Daoy (cell line): Measurements from ENCODE around the gene PDIA3. TPM values are rescaled to one million over a fixed set of nuclear protein-coding genes. Genes with fewer than 3 reads are reported as not detected.

Source experiments
- DNase-seq: peaks from one replicate; pipeline ENCODE4 v3.0.0-alpha.2; 2015; ENCODE audit warnings: low read depth
- total RNA-seq: library from RNA; depleted of rRNA; stranded (reverse); fragments of >200 nt; shearing (Covaris generic); gene quantifications from 2 replicates; pipeline ENCODE4 v1.2.3, GENCODE V29; 2014; rRNA removed

The PDIA3 gene
- total RNA-seq, 1 experiment from 2014 or later = 115 TPM

DNA sequence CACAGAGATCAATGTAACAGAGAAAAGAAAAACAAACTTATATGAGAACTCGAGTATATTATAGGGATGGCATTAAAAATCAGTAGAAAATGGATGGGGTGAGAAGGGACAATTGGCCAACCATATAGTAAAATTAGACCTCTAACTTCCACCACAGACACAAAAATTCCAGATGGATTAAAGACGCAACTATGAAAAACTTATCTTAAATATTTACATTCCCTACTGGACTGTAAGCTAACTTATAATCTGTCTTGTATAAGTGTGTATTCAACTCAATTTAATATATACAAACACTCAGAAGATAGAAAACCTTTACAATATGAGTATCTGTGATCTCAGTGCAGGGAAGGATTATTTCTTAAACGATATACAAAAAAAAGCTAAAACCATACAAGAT lies 75.3 kb downstream of the PDIA3 start:
- DNase-seq = no peak

Other genes starting within 250 kb of the PDIA3 start
- gene MAP1A, start 228.8 kb upstream of the PDIA3 start, total RNA-seq = 2.7 and 3.2 TPM in 2 replicates
- gene PPIP5K1, start 156.2 kb upstream of the PDIA3 start, total RNA-seq = 6.5 and 10.6 TPM in 2 replicates
- gene CKMT1B, start 152.4 kb upstream of the PDIA3 start, total RNA-seq = 3.4 and 6.5 TPM in 2 replicates
- not detected in 2 replicates for gene STRC, start 127.6 kb upstream of the PDIA3 start, total RNA-seq
- 2.3 and 3.8 TPM in 2 replicates for gene CATSPER2, start 97.6 kb upstream of the PDIA3 start, total RNA-seq
- 2.2 TPM in 1 of 2 replicates, not detected in the other for gene CKMT1A, start 52.6 kb upstream of the PDIA3 start, total RNA-seq
- gene ELL3, start 30.5 kb downstream of the PDIA3 start, total RNA-seq = 1.2 TPM in 1 of 2 replicates, not detected in the other
- 644 and 700 TPM in 2 replicates for gene SERF2, start 45.9 kb downstream of the PDIA3 start, total RNA-seq
- gene SERINC4, start 53.8 kb downstream of the PDIA3 start, total RNA-seq = 0.11 TPM in 1 of 2 replicates, not detected in the other
- 14.5 and 26.3 TPM in 2 replicates for gene HYPK, start 54.2 kb downstream of the PDIA3 start, total RNA-seq
- 37.6 and 43.4 TPM in 2 replicates for gene MFAP1, start 78.3 kb downstream of the PDIA3 start, total RNA-seq
- 30.7 and 40.7 TPM in 2 replicates for gene WDR76, start 80.6 kb downstream of the PDIA3 start, total RNA-seq